ENCODE data around the gene TLE4.

The TLE4 gene

GRCh38 chr9:79667120-79667519, 95.4 kb downstream of the TLE4 start:
- DNase-seq, result no peak

- no peak for DNase-seq
Observed at GRCh38 chr9:79667817-79668436, 96.2 kb downstream of the TLE4 start.

GRCh38 chr9:79668956-79669355, 97.2 kb downstream of the TLE4 start:
- no peak for DNase-seq

- no peak for DNase-seq
Observed at GRCh38 chr9:79670269-79670961, 98.7 kb downstream of the TLE4 start.

- no peak for DNase-seq
Observed at GRCh38 chr9:79671558-79671957, 99.8 kb downstream of the TLE4 start.

GRCh38 chr9:79672236-79672635, 100.5 kb downstream of the TLE4 start:
- no peak for DNase-seq

- DNase-seq, result no peak
Observed at GRCh38 chr9:79672891-79673290, 101.1 kb downstream of the TLE4 start.

- DNase-seq, result no peak
Observed at GRCh38 chr9:79673614-79674013, 101.8 kb downstream of the TLE4 start.

- no peak for DNase-seq
Observed at GRCh38 chr9:79674052-79674777, 102.5 kb downstream of the TLE4 start.

GRCh38 chr9:79681576-79681975, 109.8 kb downstream of the TLE4 start:
- no peak for DNase-seq

- no peak for DNase-seq
Observed at GRCh38 chr9:79682076-79682736, 110.4 kb downstream of the TLE4 start.

GRCh38 chr9:79684059-79684458, 112.3 kb downstream of the TLE4 start:
- no peak for DNase-seq

GRCh38 chr9:79684711-79685575, 113.2 kb downstream of the TLE4 start:
- no peak for DNase-seq

GRCh38 chr9:79685577-79685976, 113.8 kb downstream of the TLE4 start:
- DNase-seq, result no peak

- no peak for DNase-seq
Observed at GRCh38 chr9:79686381-79687130, 114.8 kb downstream of the TLE4 start.

- DNase-seq, result peak; percentile 43
Observed at GRCh38 chr9:79687131-79687447, 115.3 kb downstream of the TLE4 start.

GRCh38 chr9:79688363-79688762, 116.6 kb downstream of the TLE4 start:
- no peak for DNase-seq

GRCh38 chr9:79689576-79689975, 117.8 kb downstream of the TLE4 start:
- no peak for DNase-seq

- no peak for DNase-seq
Observed at GRCh38 chr9:79691496-79691895, 119.7 kb downstream of the TLE4 start.

GRCh38 chr9:79692857-79693571, 121.2 kb downstream of the TLE4 start:
- no peak for DNase-seq

GRCh38 chr9:79693750-79694149, 122.0 kb downstream of the TLE4 start:
- no peak for DNase-seq

All from stimulated activated CD8-positive, alpha-beta memory T cell treated with anti-CD3 and anti-CD28 coated beads, Interleukin-4, amount 100 ng/mL, for 48 hours (primary cell).